Measurements from ENCODE around the gene ZFAND6. TPM values are rescaled to one million over a fixed set of nuclear protein-coding genes. Genes with fewer than 3 reads are reported as not detected.

ZFAND6 gene
- total RNA-seq, 1 experiment from 2014 or later, result 89.7 TPM

- Histone ChIP-seq H2AK5ac (ENCODE audit: insufficient read length, low read length) (no peak overlapping the region), H2BK15ac (ENCODE audit: low read depth, low read length) (no peak overlapping the region), H3K23ac (ENCODE audit: insufficient read length, low read depth, low read length) (no peak overlapping the region), H3T11ph (ENCODE audit: low read length) (no peak overlapping the region), H3K14ac (ENCODE audit: insufficient read depth, low read length) (no peak overlapping the region), H4K8ac (replicated peaks; ENCODE audit: insufficient read length, low read depth, low read length) (no peak overlapping the region), H2BK20ac (ENCODE audit: low read depth, low read length, poor library complexity, severe bottlenecking) (no peak overlapping the region), H4K5ac (ENCODE audit: insufficient read length, low read depth, low read length) (no peak overlapping the region), H3K4me2 (ENCODE audit: insufficient read depth, insufficient read length, low read length) (no peak overlapping the region), H2BK120ac (ENCODE audit: low read depth, low read length, poor library complexity, severe bottlenecking) (no peak overlapping the region), H2BK5ac (ENCODE audit: insufficient read length, low read length) (no peak overlapping the region), H4K91ac (ENCODE audit: insufficient read length, low read depth, low read length) (no peak overlapping the region), H3K79me1 (ENCODE audit: insufficient read depth, low read depth, low read length, poor library complexity, severe bottlenecking) (no peaks in the 10 kb centered on the region), H3K9ac (ENCODE audit: extremely low read depth, insufficient read length, low read length) (no peak overlapping the region), H4K20me1 (ENCODE audit: control insufficient read depth, insufficient read depth, insufficient read length) (no peaks in the 10 kb centered on the region), H3K18ac (ENCODE audit: insufficient read length, low read depth, low read length) (no peak overlapping the region), H2BK12ac (ENCODE audit: insufficient read length, low read depth, low read length) (no peak overlapping the region), H3K56ac (ENCODE audit: insufficient read length, low read depth, low read length) (no peak overlapping the region), H3K27ac (ENCODE audit: insufficient read length, low read depth, low read length) (no peak overlapping the region), H2AFZ (ENCODE audit: low read length) (no peak overlapping the region), H3K4me1 (ENCODE audit: insufficient read depth, low read length) (no peaks in the 10 kb centered on the region), H3K27me3 (ENCODE audit: insufficient read depth, low read length) (no peaks in the 10 kb centered on the region), H3K23me2 (ENCODE audit: insufficient read length, low read depth, low read length, poor library complexity, severe bottlenecking) (no peaks in the 10 kb centered on the region), H3K9me3 (ENCODE audit: control insufficient read depth, low read depth, low read length) (no peaks in the 10 kb centered on the region), H3K79me2 (ENCODE audit: insufficient read depth, low read length) (no peaks in the 10 kb centered on the region), H3K4ac (ENCODE audit: low read depth, low read length) (no peak overlapping the region)
- Mint-ChIP-seq H3K27me3 (ENCODE audit: low read depth) (no peaks in the 10 kb centered on the region), H3K4me1 (no peaks in the 10 kb centered on the region), H3K9me3 (no peaks in the 10 kb centered on the region), H3K4me3 (no peak overlapping the region; a peak in 1 of 5 replicates), H3K27ac (no peak overlapping the region; a peak in 1 of 7 replicates), H3K36me3 (ENCODE audit: insufficient read depth in 1 of 3, low read depth in 3 of 3) (peaks cover 8 to 37% (median 11%) of the 10 kb centered on the region in 3 experiments; a peak in 5 of 7 replicates)
- no CpG with 5 or more reads among the region's 10 CpGs for WGBS (ENCODE audit: extremely low coverage, insufficient read length, low lambda C conversion rate)
- no peak for DNase-seq
- no peak for TF ChIP-seq CTCF (conservative IDR thresholded peaks at IDR 0.05)
Observed at GRCh38 chr15:80180986-80181385, 121.5 kb downstream of the ZFAND6 start.

Data from H9 (cell line).